Heart right ventricle (tissue), 16 donors: ENCODE data around the gene MAP4K4. TPM values are rescaled to one million over a fixed set of nuclear protein-coding genes. Genes with fewer than 3 reads are reported as not detected.

Source experiments
- ATAC-seq, 8 donors: fragments of 200-7000 bp; cut with Tn5 transposase; one replicate each; pipeline ENCODE4 v1.9.1; 2020; ENCODE audit warnings: mild to moderate bottlenecking in 8 of 8, moderate library complexity in 8 of 8, moderate number of reproducible peaks in 1 of 8
- DNase-seq, 2 donors: peaks; one replicate each; pipeline ENCODE4 v3.0.0-alpha.2; 2020
- H3K27ac ChIP-seq, 10 donors: fragments of 200-600 bp; sonication (generic) in 2 of 10; one replicate each; pipeline versions ENCODE4 v1.5.0 to v1.8.0; 2020 to 2022; ENCODE audit warnings: mild to moderate bottlenecking in 3 of 10
- H3K27me3 ChIP-seq, 7 donors: fragments of 200-600 bp; one replicate each; pipeline ENCODE4 v1.8.0; 2021 to 2022; ENCODE audit warnings: mild to moderate bottlenecking in 2 of 7
- H3K36me3 ChIP-seq, 9 donors: fragments of 200-600 bp; sonication (generic) in 1 of 9; one replicate each; pipeline versions ENCODE4 v1.5.0 to v1.8.0; 2020 to 2022; ENCODE audit warnings: mild to moderate bottlenecking in 2 of 9
- H3K4me1 ChIP-seq, 9 donors: fragments of 200-600 bp; sonication (generic) in 1 of 9; one replicate each; pipeline versions ENCODE4 v1.5.0 to v1.8.0; 2020 to 2022; ENCODE audit warnings: mild to moderate bottlenecking in 4 of 9
- H3K4me3 ChIP-seq, 10 donors: fragments of 200-600 bp; sonication (generic) in 2 of 10; one replicate each; pipeline versions ENCODE4 v1.5.0 to v1.8.0; 2020 to 2022; ENCODE audit warnings: mild to moderate bottlenecking in 7 of 10, moderate library complexity in 2 of 10
- H3K9me3 ChIP-seq, 11 donors: fragments of 200-600 bp in 10 of 11; sonication (generic) in 2 of 11; one replicate each; pipeline versions ENCODE4 v1.5.0 to v1.8.0; 2013 to 2022; ENCODE audit warnings: mild to moderate bottlenecking in 2 of 11, control low read depth in 1 of 11, moderate library complexity in 1 of 11
- WGBS, 2 donors: extraction: QIAGEN DNeasy Blood & Tissue Kit; methylation state at CpG; one replicate each; pipeline ENCODE4 v1.1.7; 2013; ENCODE audit warnings: inconsistent platforms in 1 of 2; 5-methylcytosine and 5-hydroxymethylcytosine counted together
- intact Hi-C, 10 donors: fragments of 100-400 bp; cut with DNase I; formaldehyde crosslinking; loops; one replicate each; pipeline versions ENCODE4 v1.11.1 to v1.14.2; 2022
- polyA plus RNA-seq, 2 donors: library from polyadenylated mRNA; stranded (reverse); fragments of 200-250 nt; gene quantifications; one replicate each; pipeline ENCODE4 v1.2.3, GENCODE V29; 2013
- total RNA-seq, 10 donors: library from RNA; stranded (reverse); fragmentation: NEBNext Ultra II Directional in 3 of 10; extraction: Animal tissue kit (Norgen Biotek cat#: 25700) in 3 of 10; gene quantifications; one replicate each; pipeline versions ENCODE4 v1.2.1 to v1.2.4, GENCODE V29; 2021 to 2023
- TF ChIP-seq, protein P1 (sequence below), 9 donors: fragments of 200-600 bp; sonication (generic) in 2 of 9; IDR thresholded peaks; one replicate each; pipeline versions ENCODE4 v1.5.0 to v1.8.0; 2021 to 2022; ENCODE audit warnings: antibody characterized with exemption in 9 of 9, mild to moderate bottlenecking in 5 of 9, moderate library complexity in 1 of 9
- donor health status: Arrhythmogenic right ventricular cardiomyopathy.
- donor health status: ischemic (EF 13 %, LVEDD 7.1; RV severe dilation, severe dysfunction).
- donor health status: healthy with polysubstance abuse.
- donor health status: DM: no; HTN: yes; CAD: no.
- donor health status: DM: no; HTN: no; CAD: no.
- donor health status: ischemic (EF 25% LVEDD 6.9; RV normal size, moderate dysfunction).
- donor health status: ischemic (EF 25% LVEDD 5.7; RV mildly dilated, moderate dysfunction).
- donor health status: healthy.
- donor health status: DM: yes; HTN: yes; CAD: no.
- donor health status: Ischemic cardiomyopathy.
- donor health status: ischemic (EF 35%, LVEDD 5.7; RV mildly dilated, moderate dysfunction).
- donor health status: nonischemic (EF 11% LVEDD 7.7; RV severe dilation, severe dysfunction).
- donor health status: DM: yes; HTN: yes; CAD: no.
- donor health status: PGD.
- donor health status: ischemic (EF 29% LVEDD 5.4; RV normal size, mild dysfunction).
- donor health status: nonischemic (EF 23%, LVEDD 6.1; RV moderate dilation, normal function).

Gene MAP4K4
- total and polyA plus RNA-seq, 12 donors = 44.3 to 116 (median 86.1) TPM

DNA sequence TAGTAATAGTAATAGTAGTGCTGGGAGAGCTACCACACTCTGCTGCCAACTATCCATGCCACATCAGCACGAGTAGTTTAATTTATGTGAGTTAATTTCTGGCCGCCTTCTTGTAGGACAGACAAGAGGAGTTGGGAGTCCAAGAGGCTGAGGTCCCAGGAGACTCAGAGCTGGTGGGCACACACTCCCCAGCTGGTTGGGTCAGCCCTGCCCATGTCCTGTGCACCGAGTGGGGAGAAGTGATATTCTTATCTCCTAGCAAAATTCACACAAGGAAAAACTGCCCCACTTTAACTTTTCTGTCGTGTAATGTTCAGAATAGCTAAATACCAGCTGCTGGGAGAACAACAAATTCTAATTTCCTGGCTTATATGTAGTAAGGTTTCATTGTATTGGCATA is 15.2 kb upstream of the MAP4K4 start:
- Histone ChIP-seq H3K9me3 (peaks cover 0 to 4% (median 0%) of the 10 kb centered on the region in 11 donors), H3K4me3 (no peak overlapping the region), H3K27ac (no peak overlapping the region), H3K36me3 (no peaks in the 10 kb centered on the region), H3K4me1 (no peaks in the 10 kb centered on the region), H3K27me3 (no peaks in the 10 kb centered on the region)
- no peak for DNase-seq
- TF ChIP-seq, protein P1, sequence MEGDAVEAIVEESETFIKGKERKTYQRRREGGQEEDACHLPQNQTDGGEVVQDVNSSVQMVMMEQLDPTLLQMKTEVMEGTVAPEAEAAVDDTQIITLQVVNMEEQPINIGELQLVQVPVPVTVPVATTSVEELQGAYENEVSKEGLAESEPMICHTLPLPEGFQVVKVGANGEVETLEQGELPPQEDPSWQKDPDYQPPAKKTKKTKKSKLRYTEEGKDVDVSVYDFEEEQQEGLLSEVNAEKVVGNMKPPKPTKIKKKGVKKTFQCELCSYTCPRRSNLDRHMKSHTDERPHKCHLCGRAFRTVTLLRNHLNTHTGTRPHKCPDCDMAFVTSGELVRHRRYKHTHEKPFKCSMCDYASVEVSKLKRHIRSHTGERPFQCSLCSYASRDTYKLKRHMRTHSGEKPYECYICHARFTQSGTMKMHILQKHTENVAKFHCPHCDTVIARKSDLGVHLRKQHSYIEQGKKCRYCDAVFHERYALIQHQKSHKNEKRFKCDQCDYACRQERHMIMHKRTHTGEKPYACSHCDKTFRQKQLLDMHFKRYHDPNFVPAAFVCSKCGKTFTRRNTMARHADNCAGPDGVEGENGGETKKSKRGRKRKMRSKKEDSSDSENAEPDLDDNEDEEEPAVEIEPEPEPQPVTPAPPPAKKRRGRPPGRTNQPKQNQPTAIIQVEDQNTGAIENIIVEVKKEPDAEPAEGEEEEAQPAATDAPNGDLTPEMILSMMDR (IDR thresholded peaks at IDR 0.05) = no peak
- ATAC-seq = no peak
- WGBS, 2 donors = 73 to 74% methylated on average over 4 of the region's 4 CpGs
- intact Hi-C loops = no loop called here

DNA sequence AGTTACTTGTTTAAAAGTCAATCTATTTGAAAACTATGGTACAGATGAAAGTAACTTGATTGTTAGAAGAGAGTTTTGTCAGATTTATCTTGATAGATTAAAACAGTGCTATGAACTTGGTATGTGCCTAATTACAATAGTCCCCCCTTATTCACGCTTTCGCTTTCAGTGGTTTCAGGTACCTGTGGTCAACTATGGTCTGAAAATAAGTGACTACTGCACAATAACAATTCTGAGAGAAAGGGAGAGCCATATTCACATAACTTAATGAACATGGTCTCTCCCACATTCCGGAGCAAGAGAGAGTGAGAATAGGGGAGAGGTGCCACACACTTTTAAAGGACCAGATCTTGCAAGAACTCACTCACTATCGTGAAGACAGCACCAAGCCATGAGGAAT is 13.2 kb upstream of the MAP4K4 start:
- intact Hi-C loops = no loop called here
- H3K27me3 ChIP-seq = no peaks in the 10 kb centered on the region
- WGBS, 2 donors = 58 to 64% methylated on average over 4 of the region's 4 CpGs
- H3K36me3 ChIP-seq = no peaks in the 10 kb centered on the region
- no peak for ATAC-seq
- no peaks in the 10 kb centered on the region for H3K9me3 ChIP-seq
- no peaks in the 10 kb centered on the region for H3K4me1 ChIP-seq
- TF ChIP-seq, protein P1 (IDR thresholded peaks at IDR 0.05) = no peak
- H3K27ac ChIP-seq = no peak overlapping the region
- no peak for DNase-seq
- H3K4me3 ChIP-seq = no peak overlapping the region

DNA sequence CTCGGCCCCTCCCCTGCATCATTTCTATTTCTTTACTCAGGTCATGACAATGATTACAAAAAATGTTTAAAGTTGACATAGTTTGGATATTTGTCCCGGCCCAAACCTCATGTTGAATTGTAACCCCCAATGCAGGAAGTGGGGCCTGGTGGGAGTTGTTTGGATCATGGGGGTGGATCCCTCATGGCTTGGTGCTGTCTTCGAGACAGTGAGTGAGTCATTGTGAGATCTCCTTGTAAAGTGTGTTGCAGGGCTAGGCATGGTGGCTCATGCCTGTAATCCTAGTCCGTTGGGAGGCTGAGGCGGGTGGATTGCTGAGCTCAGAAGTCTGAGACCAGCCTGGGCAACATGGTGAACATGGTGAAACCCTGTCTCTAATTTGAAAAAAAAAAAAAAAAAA is 9.2 kb upstream of the MAP4K4 start:
- TF ChIP-seq, protein P1 (IDR thresholded peaks at IDR 0.05) = no peak
- H3K4me3 ChIP-seq = no peak overlapping the region
- DNase-seq = no peak
- 94 to 95% methylated on average over 5 of the region's 5 CpGs for WGBS, 2 donors
- no peaks in the 10 kb centered on the region for H3K36me3 ChIP-seq
- intact Hi-C loops = no loop called here
- no peak overlapping the region for H3K27ac ChIP-seq
- no peaks in the 10 kb centered on the region for H3K27me3 ChIP-seq
- no peak for ATAC-seq
- peaks cover 0 to 3% (median 0%) of the 10 kb centered on the region in 9 donors for H3K4me1 ChIP-seq
- H3K9me3 ChIP-seq = no peaks in the 10 kb centered on the region

DNA sequence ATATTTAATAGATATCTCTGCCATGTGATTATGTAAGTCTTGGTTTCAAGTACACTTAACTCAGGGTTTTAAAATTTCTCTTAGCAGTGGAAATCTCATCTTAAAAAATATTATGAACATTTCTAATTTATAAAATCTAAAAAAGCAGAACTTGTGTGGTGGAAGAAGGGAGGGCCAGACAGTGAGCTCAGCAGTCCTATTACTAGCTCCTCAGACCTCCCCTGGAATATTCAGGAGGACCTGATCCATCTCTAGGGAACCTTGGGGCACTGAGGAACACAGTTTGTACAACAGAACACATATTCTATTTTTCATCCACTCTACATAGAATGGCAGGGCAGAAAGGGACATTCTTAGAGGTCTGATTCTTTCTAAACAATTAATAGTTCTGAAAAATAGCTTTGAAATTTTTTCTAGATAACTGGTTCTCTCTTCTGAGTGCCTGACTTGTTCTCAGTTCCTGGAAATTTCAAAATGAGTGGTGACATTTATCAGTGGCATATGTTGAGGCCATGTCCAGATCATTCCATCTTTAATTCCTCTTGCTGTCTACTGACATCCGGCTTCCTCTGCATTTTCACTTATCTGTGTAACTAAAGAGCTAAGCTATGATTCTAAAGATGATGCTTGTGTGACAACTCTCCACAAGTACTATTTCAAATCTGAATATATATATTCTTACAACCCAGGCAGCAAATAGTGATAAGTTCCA is 8.2 kb upstream of the MAP4K4 start:
- TF ChIP-seq, protein P1 (IDR thresholded peaks at IDR 0.05) = no peak
- ATAC-seq = no peak
- DNase-seq = no peak
- H3K27me3 ChIP-seq = no peaks in the 10 kb centered on the region
- no peak overlapping the region for H3K27ac ChIP-seq
- H3K36me3 ChIP-seq = no peaks in the 10 kb centered on the region
- H3K4me1 ChIP-seq = peaks cover 0 to 3% (median 0%) of the 10 kb centered on the region in 9 donors
- intact Hi-C loops = no loop called here
- 78% methylated on average over 1 of the region's 1 CpG for WGBS, 2 donors
- no peak overlapping the region for H3K4me3 ChIP-seq
- peaks cover 0 to 8% (median 0%) of the 10 kb centered on the region in 11 donors for H3K9me3 ChIP-seq
